Loucy (cell line): Measurements from ENCODE around the gene PRTFDC1.
A peak's percentile ranks its signal among the peaks of the same experiment; 100 is the strongest.
"Not testable (repeated sequence)": the region's sequence is repeated elsewhere in the genome, so short reads cannot be mapped to it uniquely, and the experiment has no call there.

Experiments used
- H2AFZ ChIP-seq: fragments of 200-600 bp; sonication (generic); 2 replicates; pipeline ENCODE4 v1.6.0; 2016; ENCODE audit warnings: antibody characterized with exemption, mild to moderate bottlenecking, low read length, moderate library complexity
- H3F3A ChIP-seq: fragments of 200-600 bp; 2 replicates; pipeline ENCODE4 v1.6.0; 2016; ENCODE audit warnings: antibody characterized with exemption, low read depth, mild to moderate bottlenecking
- H3K27me3 ChIP-seq: fragments of 200-600 bp; sonication (generic); 2 replicates; pipeline ENCODE4 v1.6.1; 2014; ENCODE audit warnings: low read length, mild to moderate bottlenecking; ENCODE audit not compliant: insufficient read depth, poor library complexity, severe bottlenecking
- H3K36me3 ChIP-seq: fragments of 200-600 bp; sonication (generic); 2 replicates; pipeline ENCODE4 v1.6.1; 2016; ENCODE audit warnings: low read length; ENCODE audit not compliant: insufficient read depth
- H3K4me1 ChIP-seq: fragments of 200-600 bp; sonication (generic); 2 replicates; pipeline ENCODE4 v1.5.1; 2014; ENCODE audit warnings: low read length, mild to moderate bottlenecking; ENCODE audit not compliant: insufficient read depth, poor library complexity, severe bottlenecking
- H3K4me2 ChIP-seq: fragments of 200-600 bp; sonication (generic); 2 replicates; pipeline ENCODE4 v1.6.0; 2014; ENCODE audit warnings: antibody characterized with exemption, low read length, low read depth, mild to moderate bottlenecking; ENCODE audit not compliant: poor library complexity, severe bottlenecking
- H3K4me3 ChIP-seq: fragments of 200-600 bp; sonication (generic); 2 replicates; pipeline ENCODE4 v1.5.1; 2014; ENCODE audit warnings: low read length, mild to moderate bottlenecking, mixed read lengths; ENCODE audit not compliant: poor library complexity, severe bottlenecking
- H3K79me2 ChIP-seq: fragments of 200-600 bp; sonication (generic); 2 replicates; pipeline ENCODE4 v1.6.1; 2014; ENCODE audit warnings: low read length; ENCODE audit not compliant: insufficient read depth
- H3K9ac ChIP-seq: fragments of 200-600 bp; sonication (generic); 2 replicates; pipeline ENCODE4 v1.6.0; 2014; ENCODE audit warnings: mild to moderate bottlenecking, low read depth, low read length, moderate library complexity; ENCODE audit not compliant: poor library complexity, severe bottlenecking
- H3K9me2 ChIP-seq: fragments of 200-600 bp; sonication (generic); replicated peaks from 2 replicates; pipeline ENCODE4 v1.6.1; 2016; ENCODE audit warnings: low read depth, low read length, mixed read lengths
- H3K9me3 ChIP-seq: fragments of 200-600 bp; sonication (generic); 2 replicates; pipeline ENCODE4 v1.6.1; 2014; ENCODE audit warnings: mild to moderate bottlenecking, antibody characterized with exemption, low read length, low read depth; ENCODE audit not compliant: insufficient read depth
- H4K20me1 ChIP-seq: fragments of 200-600 bp; sonication (generic); 2 replicates; pipeline ENCODE4 v1.6.0; 2014; ENCODE audit warnings: antibody characterized with exemption, low read length, mild to moderate bottlenecking; ENCODE audit not compliant: insufficient read depth, poor library complexity, severe bottlenecking
- EZH2phosphoT487 ChIP-seq: fragments of 200-600 bp; IDR thresholded peaks from 2 replicates; pipeline ENCODE4 v1.6.1; 2018; ENCODE audit warnings: antibody characterized with exemption, mild to moderate bottlenecking, moderate library complexity, borderline replicate concordance
- TF ChIP-seq, protein P1 (sequence below): fragments of 200-600 bp; sonication (generic); conservative IDR thresholded peaks from 2 replicates; pipeline ENCODE4 v1.5.1; 2014; ENCODE audit warnings: mild to moderate bottlenecking, antibody characterized with exemption, low read length

PRTFDC1 gene

DNA sequence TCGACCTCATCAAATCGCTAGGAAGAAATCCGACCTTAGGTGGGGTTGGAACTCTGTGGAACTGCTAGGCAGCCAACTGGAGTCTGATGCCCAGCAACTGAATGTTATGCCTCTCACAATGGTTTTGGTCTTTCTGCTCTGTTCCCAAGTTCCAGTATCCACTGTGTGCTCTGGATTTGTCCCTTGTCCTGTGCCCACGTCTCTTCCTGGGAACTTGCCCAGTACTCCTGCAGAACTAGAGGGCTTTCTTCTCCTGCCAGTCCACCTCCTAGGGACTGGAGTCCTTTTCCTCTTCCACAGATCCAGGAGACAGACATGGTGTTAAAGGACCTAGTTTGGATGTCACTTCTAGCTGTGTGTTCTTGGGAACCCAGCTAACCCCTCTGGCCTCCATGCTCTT lies 26.6 kb downstream of the PRTFDC1 start:
- Histone ChIP-seq H3K79me2 (no peaks in the 10 kb centered on the region), H3K4me1 (peaks cover 15% of the 10 kb centered on the region), H3K9me3 (no peaks in the 10 kb centered on the region), H3F3A (no peaks in the 10 kb centered on the region), H3K36me3 (no peaks in the 10 kb centered on the region), H3K27me3 (peaks cover 23% of the 10 kb centered on the region), H3K9me2 (no peaks in the 10 kb centered on the region), H4K20me1 (no peaks in the 10 kb centered on the region), H3K4me2 (no peak overlapping the region), H3K9ac (no peak overlapping the region), H3K4me3 (no peak overlapping the region), H2AFZ (no peak overlapping the region)
- TF ChIP-seq, protein P1, sequence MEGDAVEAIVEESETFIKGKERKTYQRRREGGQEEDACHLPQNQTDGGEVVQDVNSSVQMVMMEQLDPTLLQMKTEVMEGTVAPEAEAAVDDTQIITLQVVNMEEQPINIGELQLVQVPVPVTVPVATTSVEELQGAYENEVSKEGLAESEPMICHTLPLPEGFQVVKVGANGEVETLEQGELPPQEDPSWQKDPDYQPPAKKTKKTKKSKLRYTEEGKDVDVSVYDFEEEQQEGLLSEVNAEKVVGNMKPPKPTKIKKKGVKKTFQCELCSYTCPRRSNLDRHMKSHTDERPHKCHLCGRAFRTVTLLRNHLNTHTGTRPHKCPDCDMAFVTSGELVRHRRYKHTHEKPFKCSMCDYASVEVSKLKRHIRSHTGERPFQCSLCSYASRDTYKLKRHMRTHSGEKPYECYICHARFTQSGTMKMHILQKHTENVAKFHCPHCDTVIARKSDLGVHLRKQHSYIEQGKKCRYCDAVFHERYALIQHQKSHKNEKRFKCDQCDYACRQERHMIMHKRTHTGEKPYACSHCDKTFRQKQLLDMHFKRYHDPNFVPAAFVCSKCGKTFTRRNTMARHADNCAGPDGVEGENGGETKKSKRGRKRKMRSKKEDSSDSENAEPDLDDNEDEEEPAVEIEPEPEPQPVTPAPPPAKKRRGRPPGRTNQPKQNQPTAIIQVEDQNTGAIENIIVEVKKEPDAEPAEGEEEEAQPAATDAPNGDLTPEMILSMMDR, result no peak
- TF ChIP-seq EZH2phosphoT487, result no peak

DNA sequence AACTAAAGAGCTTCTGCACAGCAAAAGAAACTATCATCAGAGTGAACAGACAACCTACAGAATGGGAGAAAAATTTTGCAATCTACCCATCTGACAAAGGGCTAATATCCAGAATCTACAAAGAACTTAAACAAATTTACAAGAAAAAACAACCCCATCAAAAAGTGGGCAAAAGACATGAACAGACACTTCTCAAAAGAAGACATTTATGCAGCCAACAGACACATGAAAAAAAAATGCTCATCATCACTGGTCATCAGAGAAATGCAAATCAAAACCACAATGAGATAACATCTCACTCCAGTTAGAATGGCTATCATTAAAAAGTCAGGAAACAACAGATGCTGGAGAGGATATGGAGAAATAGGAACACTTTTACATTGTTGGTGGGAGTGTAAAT lies 27.9 kb downstream of the PRTFDC1 start:
- not testable (repeated sequence) for H2AFZ ChIP-seq, H3K9me2 ChIP-seq, H3K36me3 ChIP-seq, H3F3A ChIP-seq, H4K20me1 ChIP-seq, H3K9me3 ChIP-seq, H3K4me2 ChIP-seq, H3K4me3 ChIP-seq, H3K79me2 ChIP-seq, H3K9ac ChIP-seq
- Histone ChIP-seq H3K27me3 (peaks cover 11% of the 10 kb centered on the region), H3K4me1 (peaks cover 15% of the 10 kb centered on the region)

- H4K20me1 ChIP-seq, H3K4me2 ChIP-seq, H3K4me3 ChIP-seq, H3K36me3 ChIP-seq, H3K79me2 ChIP-seq, H3K9ac ChIP-seq, H3K9me3 ChIP-seq, H3F3A ChIP-seq, H2AFZ ChIP-seq, H3K9me2 ChIP-seq: not testable (repeated sequence)
- H3K4me1 ChIP-seq, result peaks cover 12% of the 10 kb centered on the region
- peaks cover 11% of the 10 kb centered on the region for H3K27me3 ChIP-seq
These were observed 30.1 kb downstream of the PRTFDC1 start for GRCh38 chr10:24922222-24922868.

- peaks cover 12% of the 10 kb centered on the region for H3K4me1 ChIP-seq
- H3K79me2 ChIP-seq, result no peaks in the 10 kb centered on the region
- no peaks in the 10 kb centered on the region for H3K9me2 ChIP-seq
- H2AFZ ChIP-seq, result peak overlapping the region; percentile 63; the same call in 1 of the 2 replicates
- no peaks in the 10 kb centered on the region for H3F3A ChIP-seq
- TF ChIP-seq, protein P1, result no peak
- no peak for TF ChIP-seq EZH2phosphoT487
- peaks cover 8% of the 10 kb centered on the region for H3K27me3 ChIP-seq
- H3K4me3 ChIP-seq, result peak overlapping the region; percentile 26
- H3K9me3 ChIP-seq, result peaks cover 3% of the 10 kb centered on the region; the same call in 1 of the 2 replicates
- H3K4me2 ChIP-seq, result peak overlapping the region; percentile 44
- H4K20me1 ChIP-seq, result no peaks in the 10 kb centered on the region
- H3K9ac ChIP-seq, result no peak overlapping the region
- H3K36me3 ChIP-seq, result no peaks in the 10 kb centered on the region
These were observed 31.2 kb downstream of the PRTFDC1 start for GRCh38 chr10:24920907-24921881.

DNA sequence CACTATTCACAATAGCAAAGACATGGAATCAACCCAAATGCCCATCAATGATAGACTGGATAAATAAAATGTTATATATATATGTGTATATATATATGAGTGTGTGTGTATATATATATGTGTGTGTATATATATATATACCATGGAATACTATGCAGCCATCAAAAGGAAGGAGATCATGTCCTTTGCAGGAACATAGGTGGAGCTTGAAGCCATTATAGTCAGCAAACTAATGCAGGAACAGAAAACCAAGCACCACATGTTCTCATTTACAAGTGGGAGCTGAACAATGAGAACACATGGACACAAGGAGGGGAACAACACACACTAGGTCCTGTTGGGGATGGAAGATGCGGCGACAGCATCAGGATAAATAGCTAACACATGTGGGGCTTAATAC lies 32.2 kb downstream of the PRTFDC1 start:
- H3K9me2 ChIP-seq, H4K20me1 ChIP-seq, H3K27me3 ChIP-seq, H3K9me3 ChIP-seq, H3K36me3 ChIP-seq, H3K4me2 ChIP-seq, H2AFZ ChIP-seq, H3K79me2 ChIP-seq, H3K9ac ChIP-seq, H3F3A ChIP-seq, H3K4me3 ChIP-seq: not testable (repeated sequence)
- H3K4me1 ChIP-seq, result peaks cover 12% of the 10 kb centered on the region
